SK-N-SH treated with all-trans-retinoic acid at 6 μM for 48 hours (cell line): Measurements from ENCODE around the gene LIAS.
"Not testable (repeated sequence)": the region's sequence is repeated elsewhere in the genome, so short reads cannot be mapped to it uniquely, and the experiment has no call there.

ENCODE experiments used
- ATAC-seq: fragments of 200-7000 bp; cut with Tn5 transposase; 3 replicates; pipeline ENCODE4 v1.9.1; 2020; ENCODE audit warnings: mild to moderate bottlenecking, moderate library complexity
- BACH2 ChIP-seq: fragments of 250-450 bp; sonication (Bioruptor Pico); IDR thresholded peaks from 2 replicates; pipeline ENCODE4 v1.9.0; 2021; ENCODE audit warnings: mild to moderate bottlenecking, borderline replicate concordance
- CSDC2 ChIP-seq: fragments of 250-450 bp; sonication (Bioruptor Pico); IDR thresholded peaks from 2 replicates; pipeline ENCODE4 v1.5.0; 2020; ENCODE audit warnings: mild to moderate bottlenecking, moderate library complexity
- GLIS3 ChIP-seq: fragments of 250-450 bp; sonication (Bioruptor Pico); IDR thresholded peaks from 2 replicates; pipeline ENCODE4 v1.5.0; 2020; ENCODE audit warnings: mild to moderate bottlenecking, moderate library complexity
- ISL1 ChIP-seq: fragments of 250-450 bp; sonication (Bioruptor Pico); IDR thresholded peaks from 2 replicates; pipeline ENCODE4 v2.1.2; 2022; ENCODE audit warnings: mild to moderate bottlenecking, moderate library complexity
- RARB ChIP-seq: fragments of 250-450 bp; sonication (Bioruptor Pico); IDR thresholded peaks from 2 replicates; pipeline ENCODE4 v1.8.0; 2021; ENCODE audit warnings: mild to moderate bottlenecking, moderate library complexity
- SNAI2 ChIP-seq: fragments of 250-450 bp; sonication (Bioruptor Pico); IDR thresholded peaks from 2 replicates; pipeline ENCODE4 v1.5.0; 2020; ENCODE audit warnings: mild to moderate bottlenecking, moderate library complexity
- TOX ChIP-seq: fragments of 250-450 bp; sonication (Bioruptor Pico); IDR thresholded peaks from 2 replicates; pipeline ENCODE4 v1.8.0; 2021; ENCODE audit warnings: mild to moderate bottlenecking, moderate library complexity, borderline replicate concordance
- ZC3H10 ChIP-seq: fragments of 250-450 bp; sonication (Bioruptor Pico); IDR thresholded peaks from 2 replicates; pipeline ENCODE4 v1.5.1; 2021; ENCODE audit warnings: mild to moderate bottlenecking, moderate library complexity
- ZFP3 ChIP-seq: fragments of 250-450 bp; sonication (Bioruptor Pico); IDR thresholded peaks from 2 replicates; pipeline ENCODE4 v1.5.0; 2020; ENCODE audit warnings: mild to moderate bottlenecking, moderate library complexity
- ZNF565 ChIP-seq: fragments of 450-650 bp; formaldehyde crosslinking; conservative IDR thresholded peaks from 2 replicates; pipeline ENCODE4 v1.5.0; 2020; ENCODE audit warnings: low read depth, mild to moderate bottlenecking, moderate library complexity
- TF ChIP-seq, protein P1 (sequence below): fragments of 250-450 bp; sonication (Bioruptor Pico); IDR thresholded peaks from 2 replicates; pipeline ENCODE4 v1.5.1; 2021; ENCODE audit warnings: mild to moderate bottlenecking, moderate library complexity
- TF ChIP-seq, protein P2 (sequence below): fragments of 250-450 bp; sonication (Bioruptor Pico); IDR thresholded peaks from 2 replicates; pipeline ENCODE4 v1.5.0; 2020; ENCODE audit warnings: mild to moderate bottlenecking, moderate library complexity
- TF ChIP-seq, protein P3 (sequence below): fragments of 250-450 bp; sonication (Bioruptor Pico); IDR thresholded peaks from 2 replicates; pipeline ENCODE4 v1.5.1; 2020; ENCODE audit warnings: low read depth, mild to moderate bottlenecking, moderate library complexity
- TF ChIP-seq, protein P4 (sequence below): fragments of 250-450 bp; sonication (Bioruptor Pico); IDR thresholded peaks from 2 replicates; pipeline ENCODE4 v1.8.0; 2020; ENCODE audit warnings: mild to moderate bottlenecking, moderate library complexity, borderline replicate concordance
- TF ChIP-seq, protein P5 (sequence below): fragments of 250-450 bp; sonication (Bioruptor Pico); IDR thresholded peaks from 2 replicates; pipeline ENCODE4 v1.8.0; 2021; ENCODE audit warnings: low read depth, mild to moderate bottlenecking, moderate library complexity, borderline replicate concordance

LIAS gene

DNA sequence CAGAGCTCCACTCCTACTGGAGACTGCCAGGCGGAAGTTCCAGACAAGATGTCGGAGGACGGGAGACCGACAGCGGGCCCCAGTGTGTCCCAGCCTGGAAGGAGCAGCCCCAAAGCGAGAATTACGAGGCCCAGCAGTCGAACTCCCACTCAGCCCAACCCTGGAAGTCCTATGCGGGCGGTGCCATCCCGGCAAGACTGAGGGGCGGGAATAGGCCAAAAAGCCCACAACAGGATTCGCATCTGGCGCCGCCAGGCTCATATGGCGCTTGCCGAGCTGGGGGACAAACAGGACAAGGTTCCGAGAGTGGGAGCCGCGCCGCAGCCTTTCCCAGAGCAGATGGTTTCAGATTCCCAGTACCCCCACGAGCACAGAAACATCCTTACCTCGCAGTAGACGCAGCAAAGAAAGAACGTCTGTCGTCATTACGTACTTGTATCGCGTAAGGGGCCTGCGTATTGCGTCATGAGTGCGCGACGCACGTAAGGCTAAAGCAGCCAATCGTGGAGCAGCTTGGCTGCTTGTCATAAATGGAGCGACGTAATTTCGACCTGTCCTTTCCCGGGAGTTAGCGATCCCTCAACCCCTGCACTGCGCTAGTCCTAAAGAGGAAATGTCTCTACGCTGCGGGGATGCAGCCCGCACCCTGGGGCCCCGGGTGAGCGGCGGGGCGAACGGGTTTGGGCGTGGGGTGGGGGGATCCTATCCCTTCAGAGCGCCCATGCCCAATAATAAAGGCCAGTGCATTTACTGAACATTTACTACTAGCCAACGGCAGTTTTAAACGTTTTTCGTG lies at the start of gene LIAS, which contains the start of gene RPL9:
Gene LIAS (plus strand): TSS at position 552 of the 796 bp plus-strand sequence. CDS start 62 bp downstream, at position 614.
Gene RPL9 (minus strand): TSS at position 418 of the 796 bp plus-strand sequence. CDS start 483 bp downstream, outside the sequence.
- ATAC-seq: peak; percentile 95
- no peak for TF ChIP-seq CSDC2 (CRISPR knock-in tag)
- TF ChIP-seq GLIS3 (CRISPR knock-in tag): 0 out of 2 replicates have a peak, but pooled peaks have one; percentile 21
- TF ChIP-seq, protein P1, sequence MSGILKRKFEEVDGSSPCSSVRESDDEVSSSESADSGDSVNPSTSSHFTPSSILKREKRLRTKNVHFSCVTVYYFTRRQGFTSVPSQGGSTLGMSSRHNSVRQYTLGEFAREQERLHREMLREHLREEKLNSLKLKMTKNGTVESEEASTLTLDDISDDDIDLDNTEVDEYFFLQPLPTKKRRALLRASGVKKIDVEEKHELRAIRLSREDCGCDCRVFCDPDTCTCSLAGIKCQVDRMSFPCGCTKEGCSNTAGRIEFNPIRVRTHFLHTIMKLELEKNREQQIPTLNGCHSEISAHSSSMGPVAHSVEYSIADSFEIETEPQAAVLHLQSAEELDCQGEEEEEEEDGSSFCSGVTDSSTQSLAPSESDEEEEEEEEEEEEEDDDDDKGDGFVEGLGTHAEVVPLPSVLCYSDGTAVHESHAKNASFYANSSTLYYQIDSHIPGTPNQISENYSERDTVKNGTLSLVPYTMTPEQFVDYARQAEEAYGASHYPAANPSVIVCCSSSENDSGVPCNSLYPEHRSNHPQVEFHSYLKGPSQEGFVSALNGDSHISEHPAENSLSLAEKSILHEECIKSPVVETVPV (CRISPR knock-in tag): peak; percentile 30; the same call in 1 of the 2 replicates
- TF ChIP-seq, all 23 proteins: peak for 2

DNA sequence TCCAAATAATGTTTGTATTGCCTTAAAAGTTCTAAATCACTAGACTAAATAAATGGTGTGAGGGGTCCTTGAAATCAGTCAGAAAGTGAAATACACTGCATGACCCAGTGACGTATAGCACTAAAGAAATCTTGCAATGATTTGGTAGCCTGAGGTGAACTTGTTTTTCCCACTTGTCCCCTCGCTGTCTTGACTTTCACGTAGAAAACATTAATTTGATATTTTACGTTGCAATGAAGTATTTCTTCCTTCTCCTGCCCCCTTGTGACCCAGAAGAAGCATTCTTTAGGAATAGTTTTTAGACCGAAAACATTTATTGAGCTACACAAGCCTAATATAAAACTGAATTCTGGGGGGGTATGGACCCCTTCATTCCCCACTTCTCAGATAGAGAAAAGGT lies 48.4 kb upstream of the LIAS start:
- TF ChIP-seq, protein P2, sequence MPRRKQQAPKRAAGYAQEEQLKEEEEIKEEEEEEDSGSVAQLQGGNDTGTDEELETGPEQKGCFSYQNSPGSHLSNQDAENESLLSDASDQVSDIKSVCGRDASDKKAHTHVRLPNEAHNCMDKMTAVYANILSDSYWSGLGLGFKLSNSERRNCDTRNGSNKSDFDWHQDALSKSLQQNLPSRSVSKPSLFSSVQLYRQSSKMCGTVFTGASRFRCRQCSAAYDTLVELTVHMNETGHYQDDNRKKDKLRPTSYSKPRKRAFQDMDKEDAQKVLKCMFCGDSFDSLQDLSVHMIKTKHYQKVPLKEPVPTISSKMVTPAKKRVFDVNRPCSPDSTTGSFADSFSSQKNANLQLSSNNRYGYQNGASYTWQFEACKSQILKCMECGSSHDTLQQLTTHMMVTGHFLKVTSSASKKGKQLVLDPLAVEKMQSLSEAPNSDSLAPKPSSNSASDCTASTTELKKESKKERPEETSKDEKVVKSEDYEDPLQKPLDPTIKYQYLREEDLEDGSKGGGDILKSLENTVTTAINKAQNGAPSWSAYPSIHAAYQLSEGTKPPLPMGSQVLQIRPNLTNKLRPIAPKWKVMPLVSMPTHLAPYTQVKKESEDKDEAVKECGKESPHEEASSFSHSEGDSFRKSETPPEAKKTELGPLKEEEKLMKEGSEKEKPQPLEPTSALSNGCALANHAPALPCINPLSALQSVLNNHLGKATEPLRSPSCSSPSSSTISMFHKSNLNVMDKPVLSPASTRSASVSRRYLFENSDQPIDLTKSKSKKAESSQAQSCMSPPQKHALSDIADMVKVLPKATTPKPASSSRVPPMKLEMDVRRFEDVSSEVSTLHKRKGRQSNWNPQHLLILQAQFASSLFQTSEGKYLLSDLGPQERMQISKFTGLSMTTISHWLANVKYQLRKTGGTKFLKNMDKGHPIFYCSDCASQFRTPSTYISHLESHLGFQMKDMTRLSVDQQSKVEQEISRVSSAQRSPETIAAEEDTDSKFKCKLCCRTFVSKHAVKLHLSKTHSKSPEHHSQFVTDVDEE (CRISPR knock-in tag): no peak
- TF ChIP-seq ZC3H10 (CRISPR knock-in tag) (no peak), TOX (CRISPR knock-in tag) (no peak)
- peak; percentile 28; the same call in 1 of the 3 replicates for ATAC-seq

DNA sequence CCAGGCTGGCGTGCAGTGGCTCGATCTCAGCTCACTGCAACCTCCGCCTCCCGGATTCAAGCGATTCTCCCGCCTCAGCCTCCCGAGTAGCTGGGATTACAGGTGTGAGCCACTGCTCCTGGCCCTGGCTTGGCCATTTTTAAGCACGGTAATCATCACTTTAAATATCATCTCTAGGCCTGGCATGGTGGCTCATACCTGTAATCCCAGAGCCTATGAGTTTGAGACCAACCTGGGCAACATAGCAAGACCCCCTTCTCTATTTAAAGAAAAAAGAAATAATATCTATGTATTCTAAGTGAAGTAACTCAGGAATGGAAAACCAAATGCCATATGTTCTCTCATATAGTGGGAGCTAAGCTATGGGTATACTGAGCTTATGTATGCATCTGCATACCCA lies 47.3 kb upstream of the LIAS start:
- ATAC-seq: not testable (repeated sequence)

DNA sequence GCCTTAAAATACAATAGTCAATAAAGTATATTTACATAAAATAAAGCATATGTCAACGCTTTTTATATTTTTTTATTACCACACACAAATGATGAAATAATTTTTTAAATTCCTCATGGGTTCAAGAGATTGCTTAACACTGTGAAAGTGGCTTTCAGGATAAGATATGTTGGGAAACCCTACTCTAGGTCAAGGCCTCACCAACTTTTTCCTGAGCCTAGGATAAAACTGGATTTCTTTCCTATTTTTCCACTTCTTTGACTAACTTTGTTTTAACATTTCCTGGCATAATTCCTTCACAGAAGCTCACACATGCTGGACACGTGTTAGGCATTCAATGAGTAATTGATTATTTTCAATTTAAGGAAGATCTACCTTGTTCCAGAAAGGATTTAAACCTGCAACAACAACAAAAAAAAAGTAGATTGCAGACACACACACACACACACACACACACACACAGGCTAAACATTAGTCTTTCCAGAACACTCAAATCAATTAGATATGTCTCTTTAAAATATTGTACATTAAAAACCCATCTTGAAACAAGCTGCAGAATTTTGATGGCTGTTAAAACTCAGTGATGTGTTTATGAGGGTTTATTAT lies 43.1 kb upstream of the LIAS start:
- no peak for ATAC-seq
- no peak for TF ChIP-seq ZC3H10 (CRISPR knock-in tag)
- TF ChIP-seq RARB: no peak
- TF ChIP-seq, protein P3, sequence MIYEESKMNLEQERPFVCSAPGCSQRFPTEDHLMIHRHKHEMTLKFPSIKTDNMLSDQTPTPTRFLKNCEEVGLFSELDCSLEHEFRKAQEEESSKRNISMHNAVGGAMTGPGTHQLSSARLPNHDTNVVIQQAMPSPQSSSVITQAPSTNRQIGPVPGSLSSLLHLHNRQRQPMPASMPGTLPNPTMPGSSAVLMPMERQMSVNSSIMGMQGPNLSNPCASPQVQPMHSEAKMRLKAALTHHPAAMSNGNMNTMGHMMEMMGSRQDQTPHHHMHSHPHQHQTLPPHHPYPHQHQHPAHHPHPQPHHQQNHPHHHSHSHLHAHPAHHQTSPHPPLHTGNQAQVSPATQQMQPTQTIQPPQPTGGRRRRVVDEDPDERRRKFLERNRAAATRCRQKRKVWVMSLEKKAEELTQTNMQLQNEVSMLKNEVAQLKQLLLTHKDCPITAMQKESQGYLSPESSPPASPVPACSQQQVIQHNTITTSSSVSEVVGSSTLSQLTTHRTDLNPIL: no peak
- TF ChIP-seq GLIS3 (CRISPR knock-in tag): no peak
- no peak for TF ChIP-seq TOX (CRISPR knock-in tag)
- TF ChIP-seq SNAI2 (CRISPR knock-in tag): no peak
- no peak for TF ChIP-seq ZFP3 (CRISPR knock-in tag)
- TF ChIP-seq, all 23 proteins: peak for 0

DNA sequence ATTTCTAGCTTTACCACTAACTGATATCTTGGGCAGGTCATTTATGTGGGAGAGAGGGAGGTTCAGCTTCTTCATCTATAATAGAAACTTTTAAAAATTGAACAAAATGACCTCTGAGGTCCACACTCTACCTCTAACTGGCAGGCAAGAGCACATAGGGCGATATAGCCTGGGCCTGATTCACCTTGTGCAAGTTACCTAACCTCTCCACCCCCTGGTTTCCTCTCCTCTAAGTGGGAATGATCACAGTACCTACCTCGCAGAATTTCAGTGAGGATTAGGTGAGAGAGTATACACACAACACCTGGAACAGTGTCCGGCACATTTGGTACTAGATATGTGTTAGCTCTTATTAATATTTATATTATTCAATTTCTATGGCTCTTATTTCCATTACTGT lies 36.6 kb upstream of the LIAS start:
- ATAC-seq: no peak
- TF ChIP-seq GLIS3 (CRISPR knock-in tag) (no peak), ISL1 (CRISPR knock-in tag) (no peak), ZFP3 (CRISPR knock-in tag) (no peak), ZNF565 (CRISPR knock-in tag) (no peak), BACH2 (CRISPR knock-in tag) (no peak), RARB (no peak), SNAI2 (CRISPR knock-in tag) (no peak)
- TF ChIP-seq, protein P1 (CRISPR knock-in tag): no peak
- TF ChIP-seq, protein P3: no peak
- TF ChIP-seq, protein P4, sequence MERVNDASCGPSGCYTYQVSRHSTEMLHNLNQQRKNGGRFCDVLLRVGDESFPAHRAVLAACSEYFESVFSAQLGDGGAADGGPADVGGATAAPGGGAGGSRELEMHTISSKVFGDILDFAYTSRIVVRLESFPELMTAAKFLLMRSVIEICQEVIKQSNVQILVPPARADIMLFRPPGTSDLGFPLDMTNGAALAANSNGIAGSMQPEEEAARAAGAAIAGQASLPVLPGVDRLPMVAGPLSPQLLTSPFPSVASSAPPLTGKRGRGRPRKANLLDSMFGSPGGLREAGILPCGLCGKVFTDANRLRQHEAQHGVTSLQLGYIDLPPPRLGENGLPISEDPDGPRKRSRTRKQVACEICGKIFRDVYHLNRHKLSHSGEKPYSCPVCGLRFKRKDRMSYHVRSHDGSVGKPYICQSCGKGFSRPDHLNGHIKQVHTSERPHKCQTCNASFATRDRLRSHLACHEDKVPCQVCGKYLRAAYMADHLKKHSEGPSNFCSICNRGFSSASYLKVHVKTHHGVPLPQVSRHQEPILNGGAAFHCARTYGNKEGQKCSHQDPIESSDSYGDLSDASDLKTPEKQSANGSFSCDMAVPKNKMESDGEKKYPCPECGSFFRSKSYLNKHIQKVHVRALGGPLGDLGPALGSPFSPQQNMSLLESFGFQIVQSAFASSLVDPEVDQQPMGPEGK (CRISPR knock-in tag): no peak
- TF ChIP-seq, protein P5, sequence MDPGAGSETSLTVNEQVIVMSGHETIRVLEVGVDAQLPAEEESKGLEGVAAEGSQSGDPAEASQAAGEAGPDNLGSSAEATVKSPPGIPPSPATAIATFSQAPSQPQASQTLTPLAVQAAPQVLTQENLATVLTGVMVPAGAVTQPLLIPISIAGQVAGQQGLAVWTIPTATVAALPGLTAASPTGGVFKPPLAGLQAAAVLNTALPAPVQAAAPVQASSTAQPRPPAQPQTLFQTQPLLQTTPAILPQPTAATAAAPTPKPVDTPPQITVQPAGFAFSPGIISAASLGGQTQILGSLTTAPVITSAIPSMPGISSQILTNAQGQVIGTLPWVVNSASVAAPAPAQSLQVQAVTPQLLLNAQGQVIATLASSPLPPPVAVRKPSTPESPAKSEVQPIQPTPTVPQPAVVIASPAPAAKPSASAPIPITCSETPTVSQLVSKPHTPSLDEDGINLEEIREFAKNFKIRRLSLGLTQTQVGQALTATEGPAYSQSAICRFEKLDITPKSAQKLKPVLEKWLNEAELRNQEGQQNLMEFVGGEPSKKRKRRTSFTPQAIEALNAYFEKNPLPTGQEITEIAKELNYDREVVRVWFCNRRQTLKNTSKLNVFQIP: no peak
